Stimulated activated CD8-positive, alpha-beta memory T cell treated with anti-CD3 and anti-CD28 coated beads, Interleukin-7, amount 100 ng/mL, for 48 hours (primary cell): ENCODE data around the gene PLA2G4C.

Experiments
- DNase-seq, 2 donors: peaks; one replicate each; pipeline ENCODE4 v3.0.0-alpha.2; 2020; ENCODE audit warnings: low read depth in 1 of 2; ENCODE audit errors: extremely low read depth in 1 of 2

PLA2G4C gene

DNA sequence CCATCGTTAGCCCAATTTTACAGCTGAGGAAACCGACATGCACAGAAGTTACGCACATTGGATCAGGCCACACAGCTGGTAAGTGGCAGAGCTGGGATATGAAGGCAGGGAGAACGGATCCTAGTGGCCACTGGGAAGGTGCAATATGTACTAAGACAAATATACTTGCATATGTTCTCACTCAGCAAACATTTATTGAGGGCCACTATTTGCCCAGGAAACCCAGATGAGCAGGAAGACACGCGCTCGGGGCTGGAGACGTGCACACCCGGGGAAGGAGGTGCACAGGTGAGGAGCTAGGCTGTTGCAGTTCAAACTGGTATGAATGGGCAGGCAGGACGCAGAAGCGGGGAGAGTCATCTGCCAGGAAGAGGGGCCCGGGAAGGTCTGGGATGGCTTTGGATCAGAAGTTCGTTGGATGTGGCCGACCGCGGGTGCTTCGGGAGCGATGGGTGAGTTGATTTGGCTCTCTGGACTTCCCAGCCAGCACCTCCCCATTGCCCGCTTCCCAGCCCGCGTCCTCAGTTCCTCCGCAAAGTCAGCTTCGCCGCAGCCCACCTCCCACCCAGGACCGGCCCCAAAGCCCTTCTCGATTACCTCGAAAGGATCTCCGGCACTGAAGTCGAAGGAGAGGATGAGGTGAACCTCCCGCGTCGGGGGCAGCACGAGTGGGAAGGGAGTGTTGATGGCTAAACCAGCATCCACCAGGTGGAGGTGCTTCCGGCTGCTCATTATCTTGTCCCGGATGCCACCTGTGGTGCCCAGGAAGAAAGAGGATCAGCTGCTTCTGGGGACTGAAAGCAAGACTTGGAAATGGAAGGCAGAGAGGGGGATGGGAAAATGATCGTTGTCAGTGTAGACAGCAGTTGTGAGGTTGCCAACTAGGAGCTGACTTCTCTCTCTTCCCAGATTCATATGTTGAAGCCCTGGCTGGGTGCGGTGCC is 48.9 kb downstream of the PLA2G4C start:
- no peak for DNase-seq

DNA sequence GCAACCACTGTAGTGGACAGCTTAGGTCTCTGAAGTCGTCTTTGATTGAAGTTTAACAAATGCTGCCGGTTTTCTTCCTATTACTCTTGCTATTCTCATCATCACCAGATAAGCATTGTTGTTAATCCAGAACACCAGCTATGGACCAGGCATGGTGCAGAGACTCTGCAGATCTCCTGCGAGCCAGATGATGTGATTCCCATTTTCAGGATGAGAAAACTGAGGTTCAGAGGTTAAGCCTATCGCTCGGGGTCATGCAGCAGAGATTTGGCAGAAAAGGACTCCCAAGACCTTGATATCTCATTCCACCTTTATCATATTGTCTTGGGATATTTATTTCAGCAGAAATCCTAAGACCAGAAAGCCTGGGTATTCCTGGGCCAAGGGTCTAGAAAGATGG is 50.2 kb downstream of the PLA2G4C start:
- no peak for DNase-seq

DNA sequence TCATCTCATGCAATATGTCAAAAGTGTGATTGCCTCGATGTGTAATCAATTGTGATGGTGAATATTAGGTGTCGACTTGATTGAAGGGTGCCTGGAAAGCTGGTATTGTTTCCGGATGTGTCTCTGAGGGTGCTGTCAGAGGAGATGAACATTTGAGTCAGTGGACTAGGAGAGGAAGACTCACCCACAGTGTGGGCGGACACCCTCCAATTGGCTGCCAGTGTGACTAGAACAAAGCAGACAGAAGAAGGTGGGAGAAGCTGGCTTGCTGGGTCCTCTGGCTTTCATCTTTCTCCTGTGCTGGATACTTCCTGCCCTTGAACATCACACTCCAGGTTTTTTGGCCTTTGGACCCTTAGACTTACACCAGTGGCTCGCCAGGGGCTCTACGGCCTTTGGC is 51.3 kb downstream of the PLA2G4C start:
- no peak for DNase-seq

DNA sequence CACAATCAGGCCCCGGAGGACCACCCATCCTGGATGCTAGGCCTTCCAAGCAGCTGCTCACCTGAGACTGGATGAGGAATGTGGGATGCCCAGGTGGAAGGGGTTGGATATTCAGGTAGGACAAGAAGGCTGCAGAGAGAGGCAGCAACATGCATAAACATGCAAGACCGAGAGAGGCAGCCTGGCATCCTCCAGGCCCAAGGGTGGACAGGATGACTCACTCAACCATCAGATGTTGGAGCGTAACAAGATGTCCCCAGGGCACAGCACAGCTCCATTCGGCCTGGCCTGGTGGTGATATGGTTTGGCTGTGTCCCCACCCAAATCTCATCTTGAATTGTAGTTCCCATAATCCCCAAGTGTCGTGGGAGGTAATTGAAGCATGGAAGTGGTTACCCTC is 56.8 kb downstream of the PLA2G4C start:
- DNase-seq, result no peak

DNA sequence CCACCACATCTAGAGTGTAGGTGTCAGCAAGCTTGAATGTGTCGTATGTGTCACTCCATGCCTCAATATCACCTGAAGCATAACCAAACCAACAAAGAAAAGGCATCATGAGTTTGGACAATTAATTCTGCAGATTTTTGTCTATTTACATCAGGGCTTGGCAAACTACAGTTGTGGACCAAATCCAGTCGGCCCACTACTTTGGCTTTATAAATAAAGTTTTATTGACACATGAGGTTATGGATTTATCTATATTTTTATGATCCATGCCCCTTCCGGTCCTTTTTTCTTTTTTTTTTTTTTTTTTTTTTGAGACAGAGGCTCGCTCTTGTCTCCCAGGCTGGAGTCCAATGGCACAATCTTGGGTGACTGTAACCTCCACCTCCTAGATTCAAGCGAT is 57.5 kb downstream of the PLA2G4C start:
- DNase-seq, result no peak

DNA sequence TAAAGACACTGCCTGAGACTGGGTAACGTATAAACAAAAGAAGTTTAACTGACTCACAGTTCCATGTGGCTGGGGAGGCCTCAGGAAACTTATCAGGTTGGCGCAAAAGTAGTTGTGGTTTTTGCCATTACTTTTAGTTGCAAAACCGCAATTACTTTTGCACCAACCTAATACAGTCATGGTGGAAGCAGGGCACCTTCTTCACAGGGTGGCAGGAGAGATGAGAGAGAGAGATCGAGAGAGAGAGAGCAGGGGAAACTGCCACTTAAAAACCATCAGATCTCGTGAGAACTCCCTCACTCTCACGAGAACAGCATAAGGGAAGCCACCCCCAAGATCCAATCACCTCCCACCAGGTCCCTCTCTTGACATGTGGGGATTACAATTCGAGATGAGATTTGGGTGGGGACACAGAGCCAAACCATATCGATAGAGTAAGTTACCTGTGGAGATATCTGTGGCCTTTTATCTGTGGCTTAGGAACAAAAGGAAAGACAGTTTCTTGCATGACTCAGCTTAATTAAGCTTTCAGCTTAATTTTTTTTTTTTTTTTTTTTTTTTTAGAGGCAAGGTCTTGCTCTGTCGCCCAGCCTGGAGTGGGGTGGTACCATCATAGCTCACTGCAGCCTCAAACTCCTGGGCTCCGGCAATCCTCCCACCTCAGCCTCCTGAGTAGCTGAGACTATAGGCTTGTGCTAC is 59.1 kb downstream of the PLA2G4C start:
- DNase-seq, result no peak

DNA sequence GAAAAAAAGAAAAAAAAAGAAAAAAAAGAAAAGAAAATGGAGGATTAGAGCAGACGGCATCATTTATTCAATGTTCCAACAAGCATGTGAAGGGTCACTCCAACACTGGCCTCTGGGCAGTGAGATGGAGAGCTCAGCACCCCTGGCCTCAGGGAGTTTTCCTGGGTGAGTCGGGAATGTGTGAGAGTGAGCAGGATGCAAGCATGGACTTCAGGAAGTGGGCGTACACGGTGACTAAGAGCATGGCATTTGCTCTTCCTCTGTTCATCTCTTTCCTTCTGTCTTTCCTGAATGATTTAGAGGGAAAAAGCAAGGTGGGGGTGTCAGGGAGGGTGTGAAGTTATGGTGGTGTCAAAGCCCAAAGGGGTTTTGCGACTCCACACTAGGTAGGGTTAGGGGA is 66.1 kb downstream of the PLA2G4C start:
- no peak for DNase-seq

DNA sequence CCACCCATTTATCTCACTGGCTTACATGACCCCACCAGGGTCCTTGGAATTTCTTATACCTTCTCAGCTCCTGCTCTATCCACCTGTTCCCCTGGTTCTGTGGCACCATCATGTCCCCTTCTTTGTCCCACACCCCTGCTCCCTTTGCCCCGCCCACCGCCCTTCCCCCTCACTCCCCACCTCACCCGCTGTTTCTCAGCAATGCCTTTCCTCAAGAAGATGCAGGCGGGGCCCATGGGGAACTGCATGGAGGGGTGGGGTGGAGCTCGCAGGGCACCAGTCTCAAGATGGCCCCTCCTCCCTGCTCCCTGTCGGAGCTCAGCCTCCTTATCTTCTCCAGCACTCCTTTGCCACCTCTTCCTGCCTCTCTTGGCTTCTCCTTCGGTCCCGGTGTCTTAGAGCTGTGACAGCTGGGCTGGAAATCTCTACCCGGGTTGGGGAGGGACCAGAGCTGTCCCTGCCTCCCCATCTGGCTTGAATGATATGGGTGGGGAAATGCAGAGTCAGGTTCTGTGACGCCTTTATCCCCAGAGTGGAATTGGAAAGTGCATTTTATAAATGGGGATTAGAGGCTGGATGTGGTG is 66.8 kb downstream of the PLA2G4C start, which contains the start of gene CABP5:
Gene CABP5 (minus strand): TSS at position 405 of the 584 bp plus-strand sequence. CDS start 157 bp downstream, at position 248.
- DNase-seq, result no peak

DNA sequence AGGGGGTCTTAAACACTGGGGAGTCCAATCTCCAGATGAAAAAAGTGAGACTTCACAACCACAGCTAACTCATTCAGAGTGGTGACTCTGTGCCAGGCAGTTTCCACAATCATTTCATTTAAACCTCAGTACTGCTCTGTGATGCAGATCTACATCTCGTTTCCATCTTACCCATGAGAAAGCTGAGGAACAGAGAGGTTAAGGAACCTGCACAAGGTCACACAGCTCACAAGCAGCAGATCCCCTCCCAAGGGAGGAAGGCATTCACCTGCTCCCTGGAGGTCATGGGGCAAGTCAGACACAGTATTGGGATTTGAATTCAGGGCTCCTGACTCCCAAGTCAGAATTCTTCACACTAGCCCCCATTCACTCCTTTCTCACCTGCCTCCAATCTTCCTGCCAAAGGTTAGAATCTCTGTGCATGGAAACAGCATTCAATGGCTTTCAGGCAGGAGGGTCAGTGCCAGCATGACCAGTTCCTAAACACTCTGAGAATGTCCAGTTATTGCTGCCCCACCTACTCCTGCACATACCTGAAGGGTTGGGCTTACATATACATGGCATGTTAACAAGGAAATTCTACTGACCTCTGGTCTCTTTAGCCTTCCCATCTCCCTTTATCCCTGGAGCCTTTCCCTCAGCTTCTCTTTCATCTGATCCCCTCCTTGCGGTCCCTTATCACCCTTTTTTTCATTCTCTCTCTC is 68.6 kb downstream of the PLA2G4C start:
- DNase-seq, result no peak

DNA sequence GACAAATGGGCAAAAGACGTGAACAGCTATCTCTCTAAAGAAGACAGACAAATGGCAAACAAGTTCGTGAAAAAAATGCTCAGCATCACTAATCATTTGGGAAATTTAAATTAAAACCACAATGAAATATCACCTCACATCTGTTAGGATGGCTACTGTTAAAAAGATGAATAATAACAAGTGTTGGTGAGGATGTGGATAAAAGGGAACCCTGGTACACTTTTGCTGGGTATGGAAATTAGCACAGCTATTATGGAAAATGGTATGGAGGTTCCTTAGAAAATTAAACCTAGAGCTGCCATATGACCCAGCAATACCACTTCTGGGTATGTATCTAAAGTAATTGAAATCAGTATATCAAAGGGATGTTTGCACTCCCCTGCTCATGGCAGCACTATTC is 73.9 kb downstream of the PLA2G4C start:
- DNase-seq, result no peak

DNA sequence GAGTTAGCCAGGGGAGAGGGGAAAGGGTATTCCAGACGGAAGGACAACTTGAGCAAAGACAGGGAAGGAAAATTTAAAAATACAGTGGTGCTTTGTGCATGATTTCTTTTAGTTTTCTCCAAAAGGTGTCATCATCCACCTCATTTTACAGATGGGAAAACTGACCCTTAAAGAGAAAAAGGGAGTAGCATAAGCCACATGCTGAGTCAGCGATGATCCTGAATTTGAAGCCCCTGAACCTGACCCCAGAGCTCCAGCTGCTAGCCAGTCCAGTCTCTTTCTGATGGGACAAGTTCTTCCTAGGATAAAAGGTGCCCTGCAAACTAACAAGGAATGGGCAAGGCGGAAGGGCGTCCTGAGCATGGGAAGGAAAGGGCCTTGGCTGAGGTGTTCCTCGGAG is 77.0 kb downstream of the PLA2G4C start:
- DNase-seq, result no peak

DNA sequence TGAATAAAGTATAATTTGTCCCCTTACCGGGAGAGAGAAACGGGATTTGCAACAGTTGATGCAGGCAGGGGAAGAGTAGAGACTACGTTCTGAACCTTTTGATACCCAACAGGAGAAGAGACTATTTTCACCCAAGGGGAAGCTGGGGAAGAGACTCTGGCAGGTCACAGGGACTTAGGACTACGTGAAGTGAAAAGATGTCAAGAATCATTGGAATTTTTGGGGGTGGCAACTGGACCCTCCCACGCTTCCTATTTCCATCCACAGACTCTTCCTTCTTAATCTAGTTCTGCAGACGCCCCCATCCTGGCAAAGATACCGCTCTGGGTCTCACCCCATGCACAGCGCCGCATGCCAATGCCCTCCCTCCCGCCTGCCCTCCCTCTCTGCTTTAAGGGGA is 80.5 kb downstream of the PLA2G4C start:
- no peak for DNase-seq

DNA sequence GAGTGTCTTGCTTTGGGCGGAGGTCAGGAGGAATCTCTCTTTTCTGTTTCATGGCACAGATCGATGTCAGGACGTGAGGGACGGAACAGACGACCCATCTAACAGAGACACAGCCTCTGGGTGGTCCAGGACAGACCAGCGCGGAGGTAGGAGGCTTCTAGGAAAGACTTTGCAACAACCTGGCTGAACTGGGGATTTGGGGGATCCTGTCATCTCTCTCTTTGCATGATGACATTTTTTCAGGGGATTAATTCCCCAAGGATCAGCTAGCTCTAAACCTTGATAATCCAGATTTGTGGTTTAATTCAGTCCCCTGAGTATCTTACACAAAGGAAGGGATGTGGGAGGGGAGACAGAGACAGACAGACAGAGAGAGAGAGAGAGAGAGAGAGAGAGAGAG is 81.2 kb downstream of the PLA2G4C start:
- no peak for DNase-seq

DNA sequence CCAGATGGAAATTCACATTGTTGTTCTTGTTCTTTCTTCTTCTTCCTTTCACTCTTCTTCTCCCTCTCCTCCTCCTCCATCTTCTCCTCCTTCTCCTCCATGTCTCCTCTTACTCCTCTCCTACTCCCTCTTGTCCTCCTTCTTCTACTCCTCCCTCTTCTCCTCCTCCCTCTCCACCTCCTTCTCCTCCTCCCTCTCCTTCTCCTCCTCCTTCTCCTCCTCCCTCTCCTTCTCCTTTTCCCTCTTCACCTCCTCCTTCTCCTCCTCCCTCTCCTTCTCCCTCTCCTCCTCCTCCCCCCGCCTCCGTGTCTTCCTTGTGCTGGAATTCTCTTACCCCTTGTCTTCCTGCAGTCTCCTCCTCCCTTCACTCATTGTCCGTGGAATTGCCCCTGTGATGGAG is 85.1 kb downstream of the PLA2G4C start:
- no peak for DNase-seq

DNA sequence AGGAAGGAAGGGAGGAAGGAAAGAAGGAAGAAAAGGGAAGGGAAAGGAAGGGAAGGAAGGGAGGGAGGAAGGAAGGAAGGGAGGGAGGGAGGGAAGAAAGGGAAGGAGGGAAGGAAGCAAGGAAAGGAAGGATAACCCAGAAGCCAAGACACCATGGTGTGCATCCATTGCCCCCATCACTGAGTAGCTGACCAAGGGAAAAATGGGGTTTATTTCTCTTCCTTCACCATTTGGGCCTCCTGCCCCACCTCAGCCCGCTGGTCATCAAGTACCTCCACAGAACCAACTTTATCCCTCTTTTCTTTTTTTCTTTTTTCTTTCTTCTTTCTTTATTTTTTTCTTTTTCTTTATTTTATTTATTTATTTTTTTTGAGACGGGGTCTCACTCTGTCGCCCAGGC is 87.1 kb downstream of the PLA2G4C start:
- DNase-seq, result no peak

DNA sequence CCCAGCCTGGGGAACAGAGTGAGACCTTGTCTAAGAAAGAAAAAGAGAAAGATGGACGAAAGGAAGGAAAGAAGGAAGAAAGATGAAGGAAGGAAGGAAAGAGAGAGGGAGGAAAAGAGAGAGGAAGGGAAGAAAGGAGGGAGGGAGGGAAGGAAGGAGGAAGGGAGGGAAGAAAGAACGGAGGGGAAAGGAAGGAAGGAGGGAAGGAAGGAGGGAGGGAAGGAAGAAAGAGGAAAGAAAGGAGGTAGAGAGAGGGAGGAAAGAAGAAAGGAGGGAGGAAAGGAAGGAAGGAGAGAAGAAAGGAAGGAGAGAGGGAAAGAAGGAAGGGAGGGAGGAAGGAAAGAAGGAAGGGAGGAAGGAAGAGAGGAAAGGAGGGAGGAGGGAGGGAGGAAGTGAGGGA is 87.6 kb downstream of the PLA2G4C start:
- DNase-seq, result no peak

DNA sequence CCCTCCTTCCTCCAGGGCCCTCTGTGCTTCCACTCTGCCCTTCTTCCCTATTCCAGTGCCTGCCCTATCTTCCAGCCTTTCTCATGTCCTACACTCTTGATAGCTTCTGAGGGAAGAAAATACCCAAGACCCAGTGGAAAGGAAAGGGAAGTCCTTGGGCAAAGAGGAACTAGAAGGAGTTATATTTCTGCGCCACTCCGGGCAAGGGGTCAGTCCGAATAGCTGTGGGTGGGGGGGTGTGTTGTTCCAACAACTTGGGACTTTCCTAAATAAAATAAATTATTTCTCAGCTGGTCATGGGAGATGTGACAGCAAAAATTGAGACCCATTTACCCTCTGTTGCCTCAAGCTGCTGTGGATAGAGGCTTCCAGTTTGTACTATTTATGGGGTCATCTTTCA is 89.9 kb downstream of the PLA2G4C start:
- DNase-seq, result no peak

DNA sequence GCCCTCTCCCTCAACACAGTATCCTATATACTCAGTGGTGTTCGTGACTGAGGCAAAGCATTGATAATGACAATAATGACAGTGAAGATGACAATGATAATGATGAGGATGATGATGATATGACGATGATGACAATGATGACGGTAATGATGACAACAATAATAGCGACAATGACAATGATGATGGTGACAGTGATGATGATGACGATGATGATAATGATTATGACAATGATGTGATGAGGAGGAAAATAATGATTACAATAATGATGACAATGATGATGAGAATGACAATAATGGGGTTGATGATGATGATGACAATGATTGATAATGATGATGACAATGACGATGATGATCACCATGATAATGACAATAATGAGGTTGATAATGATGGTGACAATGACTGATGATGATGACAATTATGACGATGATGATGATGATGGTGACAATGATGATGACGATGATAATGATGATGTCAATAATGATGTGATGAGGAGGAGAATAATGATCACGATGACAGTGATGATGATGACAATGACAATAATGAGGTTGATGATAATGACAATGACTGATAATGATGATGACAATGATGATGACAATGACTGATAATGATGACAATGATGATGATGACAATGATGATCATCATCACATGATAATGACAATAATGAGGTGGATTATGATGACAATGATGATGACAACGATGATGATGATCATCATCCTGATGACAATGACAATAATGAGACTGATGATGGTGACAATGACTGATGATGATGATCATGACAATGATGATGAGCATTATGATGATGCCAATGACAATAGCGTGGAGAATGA is 99.5 kb downstream of the PLA2G4C start:
- no peak for DNase-seq

DNA sequence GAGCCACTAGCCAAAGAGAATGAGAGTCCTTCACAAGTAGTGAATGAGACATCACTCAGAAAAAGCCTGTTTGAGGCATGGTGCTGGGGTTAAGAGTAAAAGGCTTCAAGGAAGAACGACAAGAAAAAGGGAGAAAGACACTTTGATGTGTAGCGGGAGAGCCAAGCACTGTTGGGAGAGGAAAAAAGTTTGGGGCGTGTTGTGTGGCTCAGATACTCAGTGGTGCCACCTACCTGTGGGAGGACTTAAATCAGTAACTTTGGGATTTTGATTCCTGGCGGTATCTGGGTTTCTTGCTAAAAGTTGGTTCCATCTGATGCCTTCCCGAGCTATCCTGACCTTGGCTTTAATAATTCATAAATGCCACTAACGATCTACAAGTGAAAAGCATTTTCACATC is 103.9 kb downstream of the PLA2G4C start:
- no peak for DNase-seq

DNA sequence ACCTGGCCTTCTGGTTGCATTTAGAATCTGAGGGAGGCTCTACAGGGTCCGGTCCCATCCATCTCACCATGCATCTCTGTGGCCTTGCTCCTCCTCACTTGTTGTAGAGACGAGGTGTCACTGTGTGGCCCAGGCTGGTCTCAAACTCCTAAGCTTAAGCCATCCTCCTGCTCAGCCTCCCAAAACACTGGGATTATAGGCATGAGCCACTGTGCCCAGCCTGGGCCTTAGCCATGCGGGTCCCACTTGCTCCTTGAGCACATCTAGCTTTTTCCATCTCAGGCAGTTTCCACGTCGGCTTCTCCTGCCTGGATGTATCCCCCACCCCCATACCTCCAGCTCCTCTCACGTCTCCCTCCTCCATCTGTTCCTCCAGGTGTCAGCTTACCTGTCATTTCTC is 106.4 kb downstream of the PLA2G4C start:
- no peak for DNase-seq
